HG02840 (cell line): ENCODE measurements around the gene STK32B.

Source experiments
- ATAC-seq: cut with Tn5 transposase; IDR thresholded peaks from one replicate; pipeline ENCODE4 v1.9.1; 2021; ENCODE audit warnings: mild to moderate bottlenecking, moderate library complexity, moderate number of reproducible peaks; ENCODE audit not compliant: unreplicated experiment, low FRiP score

The STK32B gene

GRCh38 chr4:5199912-5200311 lies 148.6 kb downstream of the STK32B start:
- ATAC-seq = no peak

DNA sequence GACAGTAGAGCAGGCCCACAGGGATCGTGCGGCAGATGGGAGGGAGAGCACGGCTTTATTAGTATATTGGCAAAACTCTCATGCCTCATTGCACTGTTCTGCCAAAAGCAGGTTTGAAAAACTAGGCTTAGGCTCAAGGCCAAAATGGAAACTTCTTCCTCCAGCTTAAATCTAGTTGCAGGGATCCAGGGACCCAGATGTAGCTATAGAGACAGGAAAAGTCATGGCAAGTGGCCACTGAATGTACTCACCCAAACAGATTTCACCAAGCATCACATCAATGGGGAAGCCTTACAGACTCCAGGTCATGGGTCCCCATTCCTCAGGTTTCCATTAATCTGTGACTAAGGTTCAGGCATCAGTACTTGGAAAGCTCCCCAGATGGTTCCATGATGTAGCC lies 149.2 kb downstream of the STK32B start:
- no peak for ATAC-seq

DNA sequence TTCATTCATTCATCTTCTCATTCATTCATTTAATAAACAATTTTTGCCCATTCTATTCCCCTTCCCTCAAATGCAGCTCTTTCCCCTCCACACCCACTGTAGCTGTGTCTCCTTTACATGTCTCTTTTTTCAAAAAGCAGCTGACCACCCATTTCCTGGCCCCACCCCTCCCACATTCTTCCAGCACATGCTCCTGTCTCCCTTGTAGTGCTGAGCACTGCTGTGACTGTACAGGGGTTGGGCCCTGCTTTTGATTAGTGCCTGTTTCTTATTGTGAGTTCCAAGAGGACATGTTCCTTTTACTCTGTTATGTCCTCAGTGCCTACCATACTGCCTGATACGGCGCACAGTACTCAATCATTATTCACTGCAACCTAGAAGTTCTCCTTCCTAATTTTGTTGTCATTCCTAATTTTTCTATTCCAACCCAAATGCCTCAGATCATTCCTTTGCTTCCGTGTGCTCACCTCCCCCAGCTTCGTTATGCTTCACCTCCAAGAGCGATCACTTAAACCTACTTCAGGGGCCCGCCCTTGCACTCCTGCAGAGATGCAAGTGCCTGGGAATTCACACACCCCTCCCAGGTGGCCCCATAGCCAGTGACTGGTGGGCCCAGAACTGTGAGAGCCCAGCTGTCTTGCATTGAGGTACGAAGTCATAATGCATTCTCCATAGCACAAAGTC lies 152.2 kb downstream of the STK32B start:
- ATAC-seq = no peak

GRCh38 chr4:5203993-5204310 lies 152.7 kb downstream of the STK32B start:
- ATAC-seq = no peak

- no peak for ATAC-seq
Measured at GRCh38 chr4:5204781-5205180, 153.5 kb downstream of the STK32B start.

DNA sequence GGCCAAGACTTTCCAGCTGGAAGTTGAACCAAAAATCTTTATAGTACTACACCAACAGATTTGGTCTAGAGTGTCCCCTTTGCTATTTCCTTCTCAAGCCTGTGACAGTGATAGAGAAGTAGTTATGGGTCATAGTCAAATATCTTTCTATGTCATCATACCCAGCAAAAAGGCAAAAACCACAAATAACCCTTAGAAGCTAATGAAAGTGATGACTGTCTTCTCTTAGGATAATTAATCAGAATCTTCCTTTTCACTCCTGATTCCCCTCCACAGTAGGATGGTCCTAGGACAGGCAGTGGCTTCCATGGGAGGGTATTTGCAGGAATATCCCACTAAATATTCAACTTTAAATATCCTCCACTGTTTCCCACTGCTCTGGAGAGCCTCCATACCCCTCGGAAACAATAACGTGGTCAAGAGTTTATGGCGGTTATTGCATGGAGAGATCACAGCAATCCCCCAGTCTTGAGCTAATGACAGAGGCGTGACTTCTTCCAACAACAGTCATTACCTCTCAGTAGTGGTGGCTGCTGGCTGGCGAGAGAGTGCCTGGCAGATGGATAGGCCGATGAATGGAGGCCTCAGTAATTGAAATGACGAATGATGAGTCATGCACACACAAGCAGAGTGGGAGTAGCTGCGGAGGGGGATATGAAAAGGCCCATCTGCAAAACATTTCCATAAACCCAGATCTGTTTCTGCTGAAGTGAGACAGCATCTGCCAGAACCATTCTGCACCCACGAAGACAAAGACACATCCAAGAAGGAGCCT lies 154.9 kb downstream of the STK32B start:
- ATAC-seq = no peak

GRCh38 chr4:5209862-5210261 lies 158.6 kb downstream of the STK32B start:
- ATAC-seq = no peak

DNA sequence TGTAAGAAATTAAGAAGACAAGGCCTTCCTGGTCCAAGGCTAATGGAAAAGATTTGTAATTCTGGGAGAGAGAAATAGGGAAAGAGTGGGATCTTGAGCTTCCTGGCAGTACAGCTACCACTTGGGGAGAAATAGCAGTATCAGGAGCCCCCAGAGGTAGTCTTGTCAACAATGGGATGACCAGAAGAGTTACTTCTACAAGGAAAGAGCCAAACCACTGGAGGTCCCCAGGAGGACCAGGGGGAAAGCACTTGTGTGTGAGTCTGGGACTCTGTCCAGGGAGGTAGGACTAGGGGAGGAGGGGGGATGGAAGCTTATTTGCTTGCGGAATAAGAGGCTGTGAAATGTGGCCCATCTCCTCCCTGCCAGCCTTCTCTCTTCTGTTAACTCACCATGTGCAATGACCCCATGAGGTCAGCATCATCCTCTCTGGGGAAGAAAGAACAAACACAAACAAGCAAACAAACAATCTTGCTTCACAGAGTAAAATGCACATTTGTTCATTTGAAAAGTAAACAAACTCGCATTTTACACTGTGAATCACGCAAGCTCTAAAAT lies 160.1 kb downstream of the STK32B start:
- ATAC-seq = no peak

DNA sequence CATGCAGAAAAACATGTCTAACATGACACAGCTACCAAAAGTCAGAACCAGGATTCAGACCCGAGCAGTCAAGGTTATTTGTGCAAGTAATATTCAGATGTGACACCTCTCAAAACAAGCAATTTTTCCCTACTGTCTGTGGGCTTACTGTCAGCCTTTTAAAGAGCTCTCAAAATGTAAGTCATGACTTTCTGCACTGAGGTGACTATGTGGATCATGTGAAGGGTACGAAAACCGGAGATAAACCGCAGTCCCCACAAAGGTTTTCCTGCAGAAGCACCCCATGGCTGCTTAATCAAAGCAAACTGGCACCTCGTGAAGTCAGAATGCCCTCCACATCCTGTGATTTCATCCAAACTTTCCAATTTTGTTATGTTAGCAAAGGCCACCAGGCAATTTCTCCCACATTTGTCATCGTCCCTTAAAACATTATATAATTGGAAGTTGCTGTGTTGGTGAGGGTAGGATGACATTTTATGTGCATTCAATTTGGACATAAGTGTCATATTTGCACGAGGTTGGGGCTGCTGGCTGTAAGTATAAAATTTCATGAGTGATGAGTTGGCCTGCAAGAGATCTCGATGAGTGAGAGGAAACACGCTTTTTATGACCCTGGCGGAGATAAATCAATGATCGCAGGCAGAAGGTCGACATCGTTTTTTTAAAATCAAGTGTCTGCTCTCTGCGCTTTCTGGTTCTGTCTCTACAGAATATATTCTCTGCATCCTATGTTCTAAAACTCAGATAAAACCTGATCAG lies 161.2 kb downstream of the STK32B start:
- no peak for ATAC-seq

DNA sequence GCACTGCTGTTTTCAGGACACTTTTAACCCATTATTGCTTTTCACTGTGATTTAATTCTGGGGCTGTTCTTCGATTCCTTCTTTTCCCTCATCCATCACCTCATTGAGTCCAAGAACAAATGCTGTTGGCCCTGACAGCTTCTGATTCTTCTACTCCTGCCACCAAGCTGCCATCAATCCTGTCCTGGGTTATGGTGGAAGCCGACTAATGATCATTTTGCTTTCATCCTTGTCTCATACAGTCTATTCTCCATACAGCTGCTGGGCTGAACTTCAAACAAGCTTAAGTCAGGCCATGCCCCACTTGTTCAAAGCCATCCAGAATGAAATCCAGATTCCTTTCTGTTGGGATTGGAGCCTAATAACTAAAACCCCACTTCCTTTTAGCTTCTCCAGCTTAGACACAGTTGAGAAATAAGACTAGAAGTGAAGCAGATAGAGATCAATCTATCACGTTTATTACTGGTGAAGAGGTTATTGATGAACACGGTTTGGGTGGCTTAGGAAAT lies 161.9 kb downstream of the STK32B start:
- no peak for ATAC-seq

- no peak for ATAC-seq
Measured at GRCh38 chr4:5215321-5215720, 164.0 kb downstream of the STK32B start.

GRCh38 chr4:5217421-5217820 lies 166.1 kb downstream of the STK32B start:
- ATAC-seq = no peak

DNA sequence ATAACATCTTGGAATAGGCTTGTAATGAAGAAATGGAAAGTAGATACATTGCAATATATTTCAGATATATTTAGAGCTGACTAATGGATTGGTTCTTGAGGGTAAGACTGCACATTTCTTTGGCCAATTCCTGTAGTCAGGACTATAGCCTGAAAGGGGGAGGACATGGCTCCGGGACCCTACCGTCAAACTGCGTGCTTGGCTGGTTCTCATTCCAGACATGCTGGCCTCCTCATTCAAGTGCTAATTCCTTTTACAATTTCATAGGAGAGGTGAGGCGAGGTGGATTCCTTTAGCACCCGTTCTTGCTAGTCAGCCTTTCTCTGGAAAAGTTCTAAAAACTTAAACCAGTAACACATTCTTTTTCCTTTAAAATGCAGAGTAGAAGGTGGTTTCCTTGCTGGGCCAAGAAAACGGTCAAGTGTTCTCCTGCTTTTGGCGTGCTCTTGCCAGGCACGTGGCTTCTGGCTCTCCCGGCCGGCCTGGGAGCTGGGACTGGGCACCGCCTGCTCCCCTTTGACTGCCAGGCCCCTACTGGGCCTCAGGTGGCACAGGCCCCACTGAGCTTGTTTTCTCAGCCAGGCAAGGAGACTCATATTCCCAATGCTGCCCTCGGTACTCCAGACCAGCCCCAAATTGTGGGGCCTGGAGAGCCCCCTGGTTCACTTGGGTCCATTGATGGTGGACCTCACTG lies 167.2 kb downstream of the STK32B start:
- ATAC-seq = no peak

DNA sequence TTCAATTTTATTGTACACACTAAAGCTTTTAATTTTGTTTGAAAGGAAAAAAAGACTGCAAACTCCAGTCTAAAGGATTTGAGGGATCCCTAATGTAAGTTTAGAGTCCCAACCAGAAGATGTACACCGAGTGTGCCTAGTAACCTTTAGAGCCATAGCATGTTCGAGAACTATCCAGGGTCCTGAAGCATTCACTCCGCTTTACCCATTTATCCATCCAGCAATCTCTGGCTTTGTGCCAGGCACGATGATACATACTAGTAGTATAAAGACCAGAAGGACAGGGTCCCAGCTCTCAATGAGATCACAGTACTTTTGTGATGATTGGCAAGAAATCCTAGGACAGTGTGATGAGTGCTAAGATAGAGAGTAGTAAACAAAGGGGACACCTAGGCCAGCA lies 168.7 kb downstream of the STK32B start:
- ATAC-seq = no peak

GRCh38 chr4:5222047-5222446 lies 170.8 kb downstream of the STK32B start:
- no peak for ATAC-seq

GRCh38 chr4:5222951-5223350 lies 171.7 kb downstream of the STK32B start:
- ATAC-seq = no peak

GRCh38 chr4:5224340-5224739 lies 173.1 kb downstream of the STK32B start:
- no peak for ATAC-seq

DNA sequence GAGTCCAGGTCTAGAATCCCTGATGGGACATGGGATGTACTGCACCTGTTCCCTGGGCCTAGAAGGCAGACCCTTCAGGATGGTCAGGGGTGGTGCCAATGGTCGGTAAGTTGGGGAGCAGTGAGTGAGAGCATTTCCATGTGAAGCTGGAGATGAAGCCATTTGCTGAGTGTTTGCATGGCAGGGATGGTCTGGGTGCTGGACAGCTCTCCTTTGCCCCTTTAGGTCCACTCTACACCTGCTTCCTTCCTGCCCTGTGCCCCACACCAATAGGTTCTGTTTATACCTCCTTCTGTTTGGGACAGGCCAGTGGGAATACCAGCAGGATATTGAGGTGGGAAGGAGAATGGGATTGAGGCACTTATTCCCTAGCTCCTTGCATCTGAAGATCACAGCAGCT lies 181.3 kb downstream of the STK32B start:
- ATAC-seq = no peak

DNA sequence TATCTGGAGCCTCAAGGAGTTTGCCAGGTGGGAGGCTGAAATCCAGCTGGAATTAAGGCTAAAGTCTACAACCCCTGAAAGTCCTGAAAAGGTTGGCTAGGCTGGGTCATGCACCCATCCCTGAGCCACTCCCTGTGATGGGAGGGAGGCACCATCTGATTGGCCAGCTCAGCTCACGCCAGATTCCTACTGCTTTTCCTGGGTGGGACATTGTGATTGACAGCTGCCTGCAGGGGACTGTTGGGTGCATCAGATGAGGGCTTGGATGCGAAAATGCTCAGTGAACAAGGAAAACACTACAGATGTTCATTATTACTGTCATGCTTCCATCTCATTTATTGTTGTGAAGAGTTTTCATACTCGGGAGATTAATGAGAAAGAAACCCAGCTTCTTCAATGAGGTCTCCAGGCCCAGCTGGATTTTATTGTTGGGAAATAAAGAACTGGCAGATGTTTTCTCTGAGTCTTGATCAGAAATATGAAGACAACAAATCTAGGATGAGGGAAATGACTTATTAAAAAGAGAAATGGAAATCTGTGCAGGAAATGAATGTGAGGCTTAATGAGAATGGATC lies 185.9 kb downstream of the STK32B start:
- no peak for ATAC-seq

- no peak for ATAC-seq
Measured at GRCh38 chr4:5238173-5238572, 186.9 kb downstream of the STK32B start.
